Measurements from ENCODE around the gene GEMIN7.
"Not testable (repeated sequence)": the region's sequence is repeated elsewhere in the genome, so short reads cannot be mapped to it uniquely, and the experiment has no call there.

The GEMIN7 gene

GRCh38 chr19:45107621-45108150, 28.6 kb downstream of the GEMIN7 start:
- no peak for FAIRE-seq

- no peak for FAIRE-seq
Observed at GRCh38 chr19:45110851-45111266, 31.8 kb downstream of the GEMIN7 start.

GRCh38 chr19:45112111-45112827, 33.2 kb downstream of the GEMIN7 start:
- FAIRE-seq, result no peak

GRCh38 chr19:45113628-45114027, 34.6 kb downstream of the GEMIN7 start:
- no peak for FAIRE-seq

GRCh38 chr19:45114116-45114515, 35.1 kb downstream of the GEMIN7 start:
- no peak for FAIRE-seq

GRCh38 chr19:45115809-45116615, 37.0 kb downstream of the GEMIN7 start:
- FAIRE-seq, result no peak

- no peak for FAIRE-seq
Observed at GRCh38 chr19:45117167-45117594, 38.1 kb downstream of the GEMIN7 start.

- no peak for FAIRE-seq
Observed at GRCh38 chr19:45117671-45118070, 38.6 kb downstream of the GEMIN7 start.

GRCh38 chr19:45118106-45118505, 39.0 kb downstream of the GEMIN7 start:
- no peak for FAIRE-seq

GRCh38 chr19:45118591-45119355, 39.7 kb downstream of the GEMIN7 start:
- not testable (repeated sequence) for FAIRE-seq

- no peak for FAIRE-seq
Observed at GRCh38 chr19:45119582-45119981, 40.5 kb downstream of the GEMIN7 start.

- FAIRE-seq, result no peak
Observed at GRCh38 chr19:45121827-45122345, 42.8 kb downstream of the GEMIN7 start.

- no peak for FAIRE-seq
Observed at GRCh38 chr19:45122832-45123231, 43.8 kb downstream of the GEMIN7 start.

- FAIRE-seq, result no peak
Observed at GRCh38 chr19:45123440-45123850, 44.4 kb downstream of the GEMIN7 start.

- no peak for FAIRE-seq
Observed at GRCh38 chr19:45124021-45124420, 45.0 kb downstream of the GEMIN7 start.

- no peak for FAIRE-seq
Observed at GRCh38 chr19:45125360-45125759, 46.3 kb downstream of the GEMIN7 start.

- no peak for FAIRE-seq
Observed at GRCh38 chr19:45125975-45126493, 47.0 kb downstream of the GEMIN7 start.

- no peak for FAIRE-seq
Observed at GRCh38 chr19:45126654-45127053, 47.6 kb downstream of the GEMIN7 start.

- no peak for FAIRE-seq
Observed at GRCh38 chr19:45128146-45128545, 49.1 kb downstream of the GEMIN7 start.

GRCh38 chr19:45128806-45129205, 49.7 kb downstream of the GEMIN7 start:
- FAIRE-seq, result no peak

- FAIRE-seq, result no peak
Observed at GRCh38 chr19:45130236-45130635, 51.2 kb downstream of the GEMIN7 start.

GRCh38 chr19:45130888-45131615, 52.0 kb downstream of the GEMIN7 start:
- FAIRE-seq, result no peak

Data from islet of Langerhans (tissue), 1 donor.